ENCODE results near the gene PSMB5.
A peak's percentile ranks its signal among the peaks of the same experiment; 100 is the strongest.

PSMB5 gene

DNA sequence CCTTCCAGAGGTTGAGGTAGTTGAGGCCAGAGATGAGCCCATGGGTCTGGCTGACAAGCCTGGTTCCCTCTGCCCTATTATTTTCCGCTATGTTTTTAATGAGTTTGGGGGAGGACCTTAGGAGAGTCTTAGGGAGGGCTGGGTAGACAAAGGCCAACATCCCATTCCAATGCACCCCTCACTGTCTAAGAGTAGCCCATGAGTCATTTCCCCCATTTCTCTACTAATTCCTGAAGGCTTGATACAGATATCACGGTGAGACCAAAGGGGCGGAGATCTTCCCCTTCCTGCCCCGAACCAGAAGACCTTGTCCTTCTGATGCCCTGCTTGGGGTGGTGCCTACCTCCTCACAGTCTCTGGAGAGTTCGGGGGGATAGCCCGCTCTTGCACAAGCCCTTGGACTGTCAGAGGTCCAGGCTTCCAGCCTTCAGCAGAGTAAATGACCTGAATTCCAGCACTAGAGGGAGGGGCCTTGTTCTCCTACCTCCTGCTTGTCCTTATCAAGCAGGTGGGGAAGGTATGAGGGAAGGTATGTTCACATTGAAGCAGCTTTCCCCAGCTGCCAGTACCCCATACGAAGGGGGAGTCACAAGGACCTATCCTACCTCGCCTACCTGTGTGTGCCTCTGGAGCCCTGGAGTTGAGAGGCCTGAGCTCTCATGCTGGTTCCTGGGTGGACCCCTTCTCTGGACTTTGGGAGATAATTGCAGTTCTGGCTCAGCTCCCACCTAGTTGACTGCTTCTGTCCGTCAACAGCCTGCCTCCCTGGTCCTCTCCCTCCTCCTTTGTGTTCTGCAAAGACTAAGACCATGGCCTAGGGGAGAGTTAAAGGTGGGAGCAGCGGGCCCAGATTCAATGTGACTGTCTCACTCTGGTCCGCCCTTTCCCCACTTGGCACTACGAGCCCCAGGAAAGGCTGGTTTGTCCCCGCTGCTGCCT lies 11.0 kb upstream of the PSMB5 start:
- DNase-seq (ENCODE audit: low read depth, low spot score): no peak
- no peak overlapping the region for H3K27ac ChIP-seq

DNA sequence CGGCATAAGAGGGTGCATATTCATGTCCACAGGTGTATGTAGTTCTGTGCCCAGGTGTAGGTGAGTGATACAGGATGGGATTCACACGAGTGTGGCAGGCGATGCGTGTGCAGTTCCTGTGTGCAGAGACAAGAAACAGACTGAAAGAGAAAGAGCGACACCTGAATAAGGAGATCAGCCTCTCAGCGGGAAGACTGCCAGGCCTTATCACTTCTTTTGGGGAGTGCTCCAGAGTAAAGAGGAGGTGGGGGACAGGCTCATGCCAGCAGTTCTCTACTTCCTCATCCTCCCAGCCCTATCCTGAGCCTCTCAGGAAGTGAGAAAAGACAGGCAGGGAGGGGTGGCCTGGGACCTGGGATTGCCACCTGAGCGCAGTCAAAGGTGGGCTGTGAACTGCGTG lies 10.1 kb upstream of the PSMB5 start:
- no peak overlapping the region for H3K27ac ChIP-seq

DNA sequence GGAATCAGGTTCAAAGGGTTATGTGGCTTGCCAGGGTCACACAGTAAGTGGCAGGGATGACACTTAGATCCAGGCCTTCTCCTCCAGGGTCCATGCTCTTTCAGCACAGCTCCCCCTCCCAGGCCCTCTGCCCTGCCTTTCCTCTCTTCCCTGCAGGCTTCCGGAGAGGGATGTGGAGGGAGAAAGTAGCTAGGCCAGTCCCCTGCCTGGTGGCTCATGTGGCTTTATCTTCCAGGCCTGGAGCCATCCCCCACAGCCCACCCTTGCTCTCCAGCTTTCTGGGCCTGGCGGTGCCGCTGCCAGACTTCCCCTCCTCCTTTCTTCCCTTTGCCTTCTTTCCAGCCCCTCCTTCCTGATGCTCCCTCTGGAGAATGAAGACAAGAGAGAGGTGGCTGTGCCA lies 9.1 kb upstream of the PSMB5 start:
- H3K27ac ChIP-seq: no peak overlapping the region
- DNase-seq (ENCODE audit: low read depth, low spot score): no peak

More for the DNA sequence above, 10.1 kb upstream of the PSMB5 start:
- no peak for DNase-seq (ENCODE audit: low read depth, low spot score)

DNA sequence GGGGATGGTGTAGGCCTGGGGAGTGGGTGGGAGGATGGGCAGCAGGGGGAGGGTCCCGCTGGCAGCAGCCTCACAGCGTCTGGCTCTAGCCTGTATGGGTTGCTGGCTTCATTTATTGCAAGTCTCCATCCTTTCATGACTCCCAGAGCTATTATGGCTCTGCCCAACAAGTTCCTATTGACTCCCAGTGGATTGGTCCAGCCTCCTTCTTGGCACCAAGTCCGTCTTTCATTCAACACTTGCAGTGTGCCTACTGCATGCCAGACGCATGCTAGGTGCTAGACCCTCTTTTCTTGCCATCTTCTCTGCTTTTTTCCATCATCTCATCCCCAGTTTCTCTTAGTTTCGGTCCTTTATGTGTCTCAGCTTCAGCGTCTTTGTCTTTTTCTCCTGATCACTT lies 8.4 kb upstream of the PSMB5 start:
- no peak for DNase-seq (ENCODE audit: low read depth, low spot score)
- H3K27ac ChIP-seq: no peak overlapping the region

DNA sequence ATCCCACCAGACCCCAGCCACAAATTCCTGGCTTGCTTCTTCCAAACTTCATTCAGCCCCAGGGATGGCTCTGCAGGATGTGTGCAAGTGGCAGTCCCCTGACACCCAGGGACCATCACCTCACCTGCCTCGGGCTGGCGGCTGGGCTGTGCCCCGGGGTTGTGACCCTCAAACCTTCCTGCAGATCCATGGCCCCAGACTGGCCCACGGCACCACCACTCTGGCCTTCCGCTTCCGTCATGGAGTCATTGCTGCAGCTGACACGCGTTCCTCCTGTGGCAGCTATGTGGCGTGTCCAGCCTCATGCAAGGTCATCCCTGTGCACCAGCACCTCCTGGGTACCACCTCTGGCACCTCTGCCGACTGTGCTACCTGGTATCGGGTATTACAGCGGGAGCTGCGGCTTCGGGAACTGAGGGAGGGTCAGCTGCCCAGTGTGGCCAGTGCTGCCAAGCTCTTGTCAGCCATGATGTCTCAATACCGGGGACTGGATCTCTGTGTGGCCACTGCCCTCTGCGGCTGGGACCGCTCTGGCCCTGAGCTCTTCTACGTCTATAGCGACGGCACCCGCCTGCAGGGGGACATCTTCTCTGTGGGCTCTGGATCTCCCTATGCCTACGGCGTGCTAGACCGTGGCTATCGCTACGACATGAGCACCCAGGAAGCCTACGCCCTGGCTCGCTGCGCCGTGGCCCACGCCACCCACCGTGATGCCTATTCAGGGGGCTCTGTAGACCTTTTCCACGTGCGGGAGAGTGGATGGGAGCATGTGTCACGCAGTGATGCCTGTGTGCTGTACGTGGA lies 7.7 kb upstream of the PSMB5 start, which contains the start of gene PSMB11:
Gene PSMB11 (plus strand): TSS at position 51 of the 804 bp plus-strand sequence. CDS start 14 bp downstream, at position 65.
- no peak within 1 kb of the TSS for H3K27ac ChIP-seq
- DNase-seq (ENCODE audit: low read depth, low spot score): no peak

DNA sequence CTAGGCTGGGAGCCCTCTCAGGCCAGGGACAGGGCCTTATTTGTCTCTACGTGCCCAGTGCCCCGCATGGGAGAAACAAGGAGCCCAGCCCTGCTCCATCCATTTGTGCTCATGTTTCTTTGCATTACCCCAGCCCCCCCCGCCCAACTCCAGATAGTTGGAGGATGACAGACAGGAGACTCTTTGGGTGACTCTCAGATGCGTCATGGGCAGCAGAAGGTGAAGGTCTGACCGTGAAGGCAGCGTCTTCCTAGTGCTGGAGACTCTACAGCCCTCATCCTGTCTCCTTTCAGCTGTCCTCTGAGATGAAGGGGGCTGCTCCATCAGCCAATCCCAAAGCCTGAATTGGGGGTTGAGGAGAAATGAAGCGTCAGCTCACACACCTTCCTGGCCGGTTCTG lies 7.0 kb upstream of the PSMB5 start:
- no peak for DNase-seq (ENCODE audit: low read depth, low spot score)
- H3K27ac ChIP-seq: no peak overlapping the region

DNA sequence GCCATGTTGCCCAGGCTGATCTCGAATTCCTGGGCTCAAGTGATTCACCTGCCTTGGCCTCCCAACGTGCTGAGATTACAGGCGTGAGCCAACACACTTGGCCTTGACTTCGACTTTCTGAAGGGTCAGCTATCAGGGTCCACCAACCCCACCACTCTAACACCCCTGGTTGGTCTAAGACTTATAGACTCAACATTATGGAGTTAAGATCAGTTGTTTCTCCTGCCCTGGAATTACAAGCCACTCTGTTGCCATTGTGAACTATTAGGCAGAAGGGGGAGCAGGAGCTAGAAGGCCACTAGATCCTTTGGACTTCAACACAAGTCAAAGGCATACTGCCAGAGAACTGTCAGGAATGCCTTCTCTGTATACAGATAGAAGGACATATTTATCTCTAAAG lies 5.4 kb upstream of the PSMB5 start:
- DNase-seq (ENCODE audit: low read depth, low spot score): no peak
- no peak overlapping the region for H3K27ac ChIP-seq

DNA sequence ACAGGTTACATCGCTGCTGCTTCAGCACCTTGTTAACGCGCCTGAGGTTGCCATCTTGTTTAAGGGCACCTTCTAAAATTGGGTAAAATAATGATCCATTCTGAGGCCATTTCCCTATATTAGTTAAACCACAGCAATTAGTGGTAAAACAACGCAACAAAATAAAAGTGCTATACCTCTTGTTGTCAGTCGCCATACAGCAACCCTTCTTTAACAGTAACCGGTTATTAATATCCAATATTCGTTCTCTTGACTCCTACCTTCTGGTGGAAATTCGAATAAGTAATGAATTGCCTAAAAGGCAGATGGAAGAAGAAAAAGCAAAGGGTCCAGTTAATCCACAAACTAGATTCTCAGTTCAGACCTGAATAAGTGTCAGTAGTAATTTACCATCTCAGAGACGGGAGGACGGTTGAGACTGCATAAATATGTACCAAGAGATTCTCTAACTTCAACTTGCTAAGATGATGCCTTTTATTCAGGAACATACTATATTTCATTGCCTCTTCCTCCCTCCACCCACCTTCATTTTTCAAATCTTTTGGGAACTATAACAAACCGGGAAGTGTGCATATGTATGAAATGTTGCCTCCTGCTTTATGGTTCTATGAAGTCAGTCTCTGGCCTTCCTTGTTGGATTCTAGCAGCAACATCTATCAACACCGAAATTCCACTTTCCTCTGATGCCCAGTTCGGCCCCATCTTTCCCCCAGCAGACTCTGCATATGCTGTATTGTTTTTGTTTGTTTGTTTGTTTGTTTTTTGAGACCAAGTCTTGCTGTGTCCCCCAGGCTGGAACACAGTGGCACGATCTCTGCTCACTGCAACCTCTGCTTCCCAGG lies 824 bp upstream of the PSMB5 start:
- DNase-seq (ENCODE audit: low read depth, low spot score): no peak

DNA sequence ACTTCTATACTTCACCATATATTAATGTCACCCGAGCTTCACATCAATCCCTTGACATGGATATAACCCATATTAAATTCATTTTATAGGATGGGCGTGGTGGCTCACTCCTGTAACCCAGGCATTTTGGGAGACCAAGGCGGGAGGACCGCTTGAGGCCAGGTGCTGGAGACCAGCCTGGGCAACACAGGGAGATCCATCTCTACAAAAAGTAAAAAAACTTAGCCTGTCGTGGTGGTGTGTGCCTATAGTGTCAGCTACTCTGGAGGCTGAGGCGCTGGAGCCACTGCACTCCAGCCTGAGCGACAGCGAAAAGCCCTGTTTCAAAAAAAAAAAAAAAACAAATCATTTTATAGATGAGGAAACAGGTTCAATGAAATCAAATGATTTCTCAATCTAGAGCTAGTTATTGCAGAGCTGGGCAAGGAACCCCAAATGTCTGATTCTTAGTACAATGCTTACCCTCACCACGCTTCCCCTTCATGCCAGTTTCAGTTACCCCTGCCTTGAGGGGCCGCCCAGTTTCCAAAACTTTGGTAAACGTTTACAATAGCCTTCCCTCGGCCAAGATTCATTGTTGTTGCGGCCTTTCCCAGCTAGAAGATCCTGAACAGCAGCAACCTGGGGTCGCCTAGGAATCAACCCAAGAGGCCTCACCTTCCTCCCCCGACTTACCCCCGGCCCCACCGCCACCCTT lies 751 bp downstream of the PSMB5 start:
- DNase-seq (ENCODE audit: low read depth, low spot score): no peak

More for the DNA sequence above, 824 bp upstream of the PSMB5 start:
- H3K27ac ChIP-seq: peak overlapping the region; percentile 84

DNA sequence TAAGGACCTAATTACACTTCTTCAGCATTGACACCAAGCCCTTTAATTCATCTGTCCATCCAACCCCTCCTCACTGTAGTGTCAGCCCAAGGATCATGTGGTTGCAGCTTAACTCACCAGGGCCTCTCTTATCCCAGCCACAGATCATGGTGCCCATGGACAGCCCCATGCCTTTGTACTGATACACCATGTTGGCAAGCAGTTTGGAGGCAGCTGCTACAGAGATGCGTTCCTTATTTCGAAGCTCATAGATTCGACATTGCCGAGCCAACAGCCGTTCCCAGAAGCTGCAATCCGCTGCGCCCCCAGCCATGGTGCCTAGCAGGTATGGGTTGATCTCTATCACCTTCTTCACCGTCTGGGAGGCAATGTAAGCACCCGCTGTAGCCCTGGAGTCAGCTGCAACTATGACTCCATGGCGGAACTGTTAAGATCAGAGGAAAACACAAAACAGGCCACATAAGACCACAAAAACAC lies 1.4 kb downstream of the PSMB5 start:
- DNase-seq (ENCODE audit: low read depth, low spot score): no peak
- H3K27ac ChIP-seq: no peak overlapping the region

More for the DNA sequence above, 751 bp downstream of the PSMB5 start:
- peak overlapping the region; percentile 84 for H3K27ac ChIP-seq

DNA sequence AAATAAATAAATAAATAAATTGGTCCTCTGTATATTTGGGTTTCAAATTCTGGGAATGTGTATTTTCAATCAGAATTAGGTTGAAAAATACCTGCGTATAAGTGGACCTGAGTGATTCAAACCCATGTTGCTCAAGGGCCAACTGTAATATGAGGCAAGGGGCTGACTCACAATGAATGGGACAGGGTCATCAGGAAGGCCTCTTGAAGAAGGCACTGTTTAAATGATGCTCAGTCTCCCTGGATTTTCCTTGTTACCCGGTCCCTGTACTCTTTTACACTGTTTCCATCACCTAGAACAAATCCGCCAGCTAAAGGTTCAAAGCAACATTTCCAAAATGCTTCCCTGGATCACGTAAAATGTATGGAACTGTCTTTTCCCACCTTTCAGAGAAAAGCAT lies 3.8 kb downstream of the PSMB5 start:
- DNase-seq (ENCODE audit: low read depth, low spot score): no peak
- H3K27ac ChIP-seq: no peak overlapping the region

DNA sequence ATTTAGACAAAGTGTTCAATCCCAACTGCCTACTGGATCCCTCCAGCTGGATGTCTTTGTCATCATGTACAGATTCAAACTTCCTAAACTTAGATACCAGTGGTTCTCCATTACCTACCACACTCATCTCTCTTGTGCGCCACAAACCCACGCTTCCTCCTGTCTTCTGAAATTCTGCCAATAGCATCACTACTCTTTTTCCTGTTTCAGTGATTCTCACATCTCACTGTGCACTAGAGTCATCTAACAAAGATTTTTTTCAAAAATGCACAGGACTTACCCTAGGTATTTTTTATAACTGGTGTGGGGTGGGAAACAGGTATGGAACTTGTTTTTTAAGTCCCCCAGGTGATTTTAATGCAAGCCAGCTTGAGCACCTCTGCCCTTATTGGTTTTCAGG lies 5.9 kb downstream of the PSMB5 start:
- DNase-seq (ENCODE audit: low read depth, low spot score): no peak
- H3K27ac ChIP-seq: no peak overlapping the region

DNA sequence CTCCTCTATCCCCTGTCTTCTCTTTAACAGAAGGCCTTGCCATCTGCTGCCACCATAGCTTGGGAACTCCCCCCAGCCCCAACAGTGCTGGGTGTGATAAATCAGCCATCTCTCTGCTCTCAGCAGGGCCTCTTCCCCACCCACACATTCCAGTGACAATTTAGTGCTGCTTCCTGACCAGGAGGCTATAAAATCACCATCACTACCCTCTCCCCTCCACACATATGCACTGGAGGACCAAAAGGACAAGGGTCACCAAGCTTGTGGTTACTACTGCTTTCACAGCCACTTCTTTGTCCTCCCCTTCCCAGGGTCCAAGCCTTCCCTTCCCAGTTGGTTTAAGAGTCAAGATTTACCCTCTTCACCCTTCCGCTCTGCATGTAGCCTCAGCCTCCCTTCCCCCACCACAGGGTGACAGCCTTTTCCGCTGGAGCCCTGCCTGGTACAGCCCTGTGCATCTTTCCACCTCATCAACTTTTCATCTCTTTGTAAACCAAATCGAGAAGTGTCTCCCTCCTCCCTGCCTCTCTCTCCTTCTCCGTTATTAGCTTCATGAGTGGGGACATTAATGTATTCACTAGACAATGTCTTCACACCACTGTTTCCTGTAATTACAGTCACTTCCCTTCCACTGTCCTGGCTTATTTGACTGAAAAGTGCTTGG lies 9.4 kb downstream of the PSMB5 start:
- no peak for DNase-seq (ENCODE audit: low read depth, low spot score)

DNA sequence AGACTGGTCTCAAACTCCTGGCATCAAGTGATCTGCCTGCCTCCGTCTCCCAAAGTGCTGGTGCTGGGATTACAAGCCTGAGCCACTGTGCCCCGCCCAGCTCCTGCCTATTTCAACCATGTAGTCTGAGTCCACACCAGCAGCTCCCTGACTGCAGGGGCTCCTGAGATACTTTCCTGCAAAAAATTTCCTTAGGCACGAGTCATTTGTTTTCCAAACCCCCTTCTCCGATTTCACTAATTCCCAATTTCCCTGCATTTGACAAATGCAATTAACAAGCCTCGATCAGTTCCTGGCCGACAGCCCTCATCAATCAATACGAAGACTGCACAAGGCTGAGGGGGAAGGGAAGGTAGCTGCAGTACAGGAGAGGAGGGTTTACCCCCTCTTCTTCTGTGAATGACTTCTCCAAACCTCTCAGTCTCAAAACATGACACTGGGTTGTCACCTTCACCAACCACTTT lies 10.1 kb downstream of the PSMB5 start:
- no peak overlapping the region for H3K27ac ChIP-seq

More for the DNA sequence above, 9.4 kb downstream of the PSMB5 start:
- H3K27ac ChIP-seq: no peak overlapping the region

DNA sequence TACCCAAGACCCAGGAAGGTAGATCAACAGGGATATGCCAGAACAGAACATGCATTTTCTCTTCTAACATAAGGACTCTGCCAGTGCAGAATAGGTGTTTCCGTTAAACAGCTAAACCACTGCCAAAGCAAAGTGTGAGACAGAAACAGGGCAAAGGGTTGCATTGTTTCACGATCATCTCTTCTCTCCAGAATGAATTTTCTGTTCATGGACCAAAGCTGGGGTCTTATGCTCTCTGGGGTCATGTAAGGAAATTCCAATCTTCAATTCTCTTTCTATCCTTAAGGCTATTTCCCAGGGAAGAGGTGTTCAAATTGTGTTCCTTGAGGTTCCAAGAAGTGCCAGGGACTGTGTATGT lies 10.9 kb downstream of the PSMB5 start:
- H3K27ac ChIP-seq: no peak overlapping the region
- no peak for DNase-seq (ENCODE audit: low read depth, low spot score)

More for the DNA sequence above, 10.1 kb downstream of the PSMB5 start:
- no peak for DNase-seq (ENCODE audit: low read depth, low spot score)

DNA sequence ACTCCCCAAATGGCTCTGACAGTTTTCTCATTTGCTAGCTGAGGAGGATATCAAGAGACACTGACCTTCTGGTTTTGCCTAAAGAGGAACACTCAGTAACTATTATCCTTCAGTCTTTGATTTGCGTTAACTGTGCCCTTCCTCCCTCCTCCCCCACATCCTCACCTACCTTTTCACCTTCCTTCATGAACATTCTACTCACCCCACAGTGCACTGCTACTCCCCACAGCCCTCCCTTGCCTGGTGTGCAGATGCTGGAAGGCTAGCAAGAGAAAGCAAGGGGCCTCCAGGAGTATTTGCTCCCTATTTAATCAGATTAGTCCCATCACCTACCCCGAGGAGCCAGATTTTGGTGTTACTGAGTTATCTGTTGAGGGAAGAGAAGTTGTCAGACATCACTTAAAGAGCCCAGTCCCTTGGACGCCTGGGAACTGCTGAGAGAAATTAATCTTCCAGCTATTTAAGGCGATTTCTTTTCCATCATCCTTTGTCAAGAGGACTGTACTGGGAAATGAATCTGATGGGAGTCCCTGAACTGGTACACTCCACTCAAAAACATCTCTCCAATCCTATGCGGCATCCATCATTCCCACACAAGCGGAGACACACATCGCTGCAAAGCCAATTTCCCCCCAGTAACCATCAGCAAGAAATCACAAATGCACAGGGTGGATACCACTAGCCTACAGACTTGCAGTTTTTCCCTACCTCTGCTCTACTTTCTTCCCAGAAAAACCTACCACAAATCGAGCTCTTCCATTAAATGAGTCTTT lies 11.5 kb downstream of the PSMB5 start:
- no peak overlapping the region for H3K27ac ChIP-seq
- DNase-seq (ENCODE audit: low read depth, low spot score): no peak

DNA sequence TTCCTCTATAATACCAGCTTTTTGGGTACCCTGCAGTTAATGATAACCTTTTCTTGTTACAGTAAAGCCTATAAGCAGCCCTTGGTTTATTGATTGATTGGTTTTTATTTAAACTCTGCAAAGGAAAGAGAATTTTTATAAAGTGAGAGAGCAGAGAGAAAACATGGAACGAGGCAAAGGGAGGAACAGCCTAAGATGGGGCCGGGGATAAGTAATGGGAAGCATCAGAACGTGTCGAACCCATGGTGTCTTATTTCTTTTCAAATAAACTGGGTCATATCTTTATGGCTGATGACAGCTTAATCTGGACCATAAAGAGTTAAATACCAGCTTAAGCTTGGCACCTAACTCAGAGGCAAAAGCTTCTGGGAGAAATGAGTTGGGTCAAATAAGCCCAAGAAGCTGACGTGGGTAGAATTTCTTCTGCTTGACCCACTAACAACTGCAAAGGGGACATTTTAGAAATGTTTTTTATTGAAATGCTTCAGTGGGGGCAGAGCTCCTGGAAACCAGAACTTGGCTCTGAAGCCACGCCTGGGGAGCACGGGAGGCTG lies 12.7 kb downstream of the PSMB5 start:
- no peak overlapping the region for H3K27ac ChIP-seq
- DNase-seq (ENCODE audit: low read depth, low spot score): no peak

DNA sequence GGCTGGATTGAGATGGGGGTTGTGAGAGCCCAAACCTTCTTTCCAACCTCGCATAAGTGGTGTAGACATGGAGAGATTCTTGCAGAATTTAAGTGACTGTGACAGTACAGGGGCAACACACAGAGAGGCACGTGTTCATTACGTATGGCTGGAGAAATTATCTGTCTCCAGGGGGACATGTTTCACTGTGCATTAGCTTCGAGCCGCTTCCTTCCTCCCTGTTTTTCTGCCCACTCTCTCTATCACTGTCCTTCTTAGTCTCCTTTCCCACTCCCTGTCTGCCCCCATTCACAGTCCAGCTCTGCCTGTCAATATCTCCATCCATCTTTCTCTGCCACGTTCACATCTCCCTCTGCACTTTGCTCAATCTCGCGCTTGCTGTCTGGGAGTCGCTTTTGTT lies 13.3 kb downstream of the PSMB5 start:
- H3K27ac ChIP-seq: no peak overlapping the region
- no peak for DNase-seq (ENCODE audit: low read depth, low spot score)
